Stromal cell of bone marrow (primary cell): ENCODE results near the gene ZIC4.

ENCODE experiments used
- DNase-seq: peaks from one replicate; pipeline ENCODE4 v3.0.0-alpha.2; 2012; ENCODE audit warnings: low read depth

The ZIC4 gene

GRCh38 chr3:147406028-147406931 lies at the start of gene ZIC4:
TSS of gene ZIC4 (minus strand) at chr3:147406543. CDS start at chr3:147402797, 3,746 bp downstream.
- DNase-seq: no peak

DNA sequence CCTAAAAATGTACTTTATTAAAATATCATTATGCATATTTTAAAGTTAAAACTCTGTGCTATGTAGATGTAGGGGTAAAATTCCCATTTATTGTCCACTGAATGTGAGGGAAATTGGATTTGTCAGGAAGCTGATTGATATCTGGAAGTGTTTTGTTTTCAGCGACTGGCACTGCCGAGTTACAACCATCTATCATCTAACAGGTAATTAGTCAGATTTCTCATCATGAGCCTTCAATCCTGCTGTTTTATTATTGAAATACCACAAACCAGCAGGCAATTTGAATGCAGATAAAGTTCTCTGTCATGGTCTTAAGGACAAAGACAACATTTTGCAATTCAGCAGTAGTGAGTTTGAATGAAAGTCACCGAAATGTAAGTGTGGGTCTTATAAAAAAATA lies 43.3 kb upstream of the ZIC4 start:
- DNase-seq: no peak

GRCh38 chr3:147447224-147447623 lies 40.9 kb upstream of the ZIC4 start:
- no peak for DNase-seq

DNA sequence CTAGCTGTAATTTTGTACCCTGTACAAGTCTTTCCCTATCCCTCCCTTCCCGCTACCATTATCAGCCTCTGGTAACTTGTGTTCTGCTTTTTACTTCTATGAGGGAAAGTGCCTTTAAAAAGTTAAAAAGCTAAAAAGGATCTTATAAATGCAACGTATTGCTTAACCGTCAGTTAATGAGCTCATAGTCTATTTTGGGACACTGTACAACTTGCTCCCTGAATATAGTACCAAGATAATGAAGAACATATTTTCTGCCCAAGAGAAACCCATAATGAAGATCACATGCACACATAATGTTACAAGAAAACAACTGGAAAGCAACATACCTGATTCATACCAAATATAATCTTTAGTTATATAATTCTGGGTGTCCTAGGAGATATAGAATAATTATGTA lies 25.4 kb upstream of the ZIC4 start:
- no peak for DNase-seq

GRCh38 chr3:147428754-147429153 lies 22.4 kb upstream of the ZIC4 start:
- no peak for DNase-seq

- DNase-seq: no peak
These were observed 22.0 kb upstream of the ZIC4 start for GRCh38 chr3:147428326-147428725.

GRCh38 chr3:147427746-147428145 lies 21.4 kb upstream of the ZIC4 start:
- no peak for DNase-seq

DNA sequence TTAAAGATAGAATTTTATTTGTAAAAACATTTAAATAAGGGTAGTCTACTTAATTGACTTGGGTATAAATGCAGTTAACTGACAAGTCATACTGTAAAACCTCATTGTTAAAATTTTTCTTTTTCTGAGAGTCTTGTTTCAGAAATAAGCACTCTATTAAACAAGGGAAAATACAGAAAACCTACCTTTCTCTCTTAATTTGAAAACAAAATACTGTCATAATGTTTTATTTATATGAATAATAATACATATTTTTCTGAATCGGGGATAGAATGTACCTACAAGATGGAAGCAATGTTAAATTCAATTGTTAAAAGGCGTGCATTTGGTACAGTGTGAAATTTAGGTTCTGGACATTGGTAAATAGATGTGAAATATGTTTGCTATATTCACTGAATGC lies 20.6 kb upstream of the ZIC4 start:
- no peak for DNase-seq

GRCh38 chr3:147425388-147425850 lies 19.1 kb upstream of the ZIC4 start:
- DNase-seq: no peak

DNA sequence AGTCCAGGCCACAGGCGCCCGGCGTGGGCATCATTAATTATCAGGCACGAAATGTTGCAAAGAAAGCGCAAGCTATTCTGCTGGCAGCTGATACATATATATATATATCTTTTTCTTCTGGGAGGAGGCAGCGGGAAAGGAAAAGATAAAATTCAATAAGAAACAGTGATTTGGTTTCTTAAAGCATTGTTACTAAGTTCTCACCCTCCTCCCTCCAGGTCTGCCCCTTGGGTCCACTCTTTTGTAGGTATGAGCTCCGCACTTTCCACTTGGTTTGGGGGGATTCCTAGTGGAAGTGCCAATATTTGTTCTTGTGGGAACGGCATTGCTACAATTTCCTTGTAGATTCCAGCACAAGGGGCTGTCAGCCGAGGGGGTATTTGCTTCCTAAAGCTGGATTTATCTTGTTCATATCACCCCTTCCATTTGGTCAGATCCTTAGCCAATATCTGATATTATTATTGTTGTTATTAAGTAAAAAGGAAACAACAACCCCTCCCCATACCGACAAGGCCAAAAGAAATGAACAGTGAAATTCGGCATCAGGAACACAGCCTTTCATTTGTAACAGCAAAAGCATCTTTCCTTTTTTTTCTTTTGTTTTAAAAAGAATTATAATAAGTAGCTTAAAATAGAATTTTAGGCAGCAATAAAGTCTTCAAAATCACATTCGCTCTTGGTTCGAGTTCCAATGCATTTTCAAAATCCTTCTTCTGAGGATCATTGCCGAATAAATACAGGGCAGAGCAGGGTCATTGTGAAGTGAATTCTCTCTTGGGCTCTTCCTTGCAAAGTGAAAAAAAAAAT lies 18.4 kb upstream of the ZIC4 start:
- no peak for DNase-seq

GRCh38 chr3:147423798-147424580 lies 17.6 kb upstream of the ZIC4 start:
- no peak for DNase-seq

GRCh38 chr3:147423537-147423797 lies 17.1 kb upstream of the ZIC4 start:
- DNase-seq: no peak

DNA sequence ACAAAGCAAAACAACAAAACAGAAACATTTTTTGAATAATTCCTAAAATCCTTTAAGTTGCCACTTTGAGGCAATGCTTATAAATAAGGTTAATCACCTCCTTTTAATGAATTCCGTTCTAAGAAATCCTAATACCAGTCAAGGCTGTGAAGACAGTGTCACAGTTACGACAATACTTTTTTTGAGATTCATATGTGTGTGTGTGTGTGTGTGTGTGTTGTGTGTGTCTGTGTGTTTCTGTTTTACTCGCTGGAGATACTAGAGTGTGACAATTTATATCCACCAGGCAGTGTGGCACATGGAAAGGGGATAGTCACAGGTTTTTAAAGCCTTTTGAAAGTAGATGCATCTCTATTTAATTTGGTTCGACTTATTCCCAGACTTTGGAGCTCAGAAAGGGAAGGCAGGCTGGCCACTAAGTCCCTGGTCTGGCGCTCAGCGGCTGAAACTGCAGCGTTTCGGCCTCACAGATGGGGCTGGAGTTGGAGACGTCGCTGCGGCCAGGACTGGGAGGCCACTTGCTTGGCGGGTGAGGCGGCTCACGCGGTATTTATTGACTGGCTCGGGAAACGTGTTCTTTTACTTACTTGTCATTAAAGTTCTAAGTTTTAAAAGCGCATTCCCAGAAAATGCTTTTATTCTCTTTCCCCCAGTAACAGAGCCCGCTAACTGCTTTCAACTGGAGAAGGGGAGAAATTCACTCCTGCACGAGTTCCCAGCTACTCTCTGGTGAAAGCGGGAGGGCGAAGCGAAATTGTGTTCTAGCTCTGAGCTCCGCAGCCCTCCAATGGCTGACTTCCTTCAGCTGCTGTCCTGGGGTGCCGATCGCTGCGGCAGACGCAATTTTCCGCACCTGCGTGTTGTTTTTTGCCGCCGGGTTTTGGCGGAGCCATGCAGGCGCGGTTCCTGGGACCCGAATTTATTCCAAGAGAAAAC lies 16.5 kb upstream of the ZIC4 start:
- DNase-seq: no peak

GRCh38 chr3:147422196-147422595 lies 15.9 kb upstream of the ZIC4 start:
- DNase-seq: no peak

GRCh38 chr3:147421184-147421912 lies 15.0 kb upstream of the ZIC4 start:
- no peak for DNase-seq

- DNase-seq: no peak
These were observed 14.2 kb upstream of the ZIC4 start for GRCh38 chr3:147420353-147421183.

- DNase-seq: no peak
These were observed 13.5 kb upstream of the ZIC4 start for GRCh38 chr3:147419781-147420224.

- peak; percentile 56 for DNase-seq
These were observed 12.7 kb upstream of the ZIC4 start for GRCh38 chr3:147418808-147419701.

GRCh38 chr3:147418371-147418781 lies 12.0 kb upstream of the ZIC4 start:
- DNase-seq: no peak
